GM10248 (cell line): ENCODE measurements around the gene APOC3.

Source experiments
- CTCF ChIA-PET: fragments of 300-600 bp; sonication (Branson Sonifier 250); formaldehyde crosslinking; extraction: SDS; loops from one replicate; lab custom pipeline; 2021; ENCODE audit warnings: antibody characterized with exemption; lab: Yijun Ruan, JAX
- POLR2A ChIA-PET: fragments of 350-650 bp; sonication (Branson Sonifier 250); formaldehyde crosslinking; extraction: SDS; loops from one replicate; lab custom pipeline; 2020; ENCODE audit warnings: antibody characterized with exemption; lab: Yijun Ruan, JAX
- DNase-seq: peaks from one replicate; pipeline ENCODE4 v3.0.0; 2012; ENCODE audit errors: extremely low spot score
- TF ChIP-seq, protein P1 (sequence below): IDR thresholded peaks from 2 replicates; pipeline ENCODE4 v1.5.1; 2012; ENCODE audit warnings: mild to moderate bottlenecking, low read depth; ENCODE audit errors: extremely low read depth, missing control alignments, control extremely low read depth

Gene APOC3

DNA sequence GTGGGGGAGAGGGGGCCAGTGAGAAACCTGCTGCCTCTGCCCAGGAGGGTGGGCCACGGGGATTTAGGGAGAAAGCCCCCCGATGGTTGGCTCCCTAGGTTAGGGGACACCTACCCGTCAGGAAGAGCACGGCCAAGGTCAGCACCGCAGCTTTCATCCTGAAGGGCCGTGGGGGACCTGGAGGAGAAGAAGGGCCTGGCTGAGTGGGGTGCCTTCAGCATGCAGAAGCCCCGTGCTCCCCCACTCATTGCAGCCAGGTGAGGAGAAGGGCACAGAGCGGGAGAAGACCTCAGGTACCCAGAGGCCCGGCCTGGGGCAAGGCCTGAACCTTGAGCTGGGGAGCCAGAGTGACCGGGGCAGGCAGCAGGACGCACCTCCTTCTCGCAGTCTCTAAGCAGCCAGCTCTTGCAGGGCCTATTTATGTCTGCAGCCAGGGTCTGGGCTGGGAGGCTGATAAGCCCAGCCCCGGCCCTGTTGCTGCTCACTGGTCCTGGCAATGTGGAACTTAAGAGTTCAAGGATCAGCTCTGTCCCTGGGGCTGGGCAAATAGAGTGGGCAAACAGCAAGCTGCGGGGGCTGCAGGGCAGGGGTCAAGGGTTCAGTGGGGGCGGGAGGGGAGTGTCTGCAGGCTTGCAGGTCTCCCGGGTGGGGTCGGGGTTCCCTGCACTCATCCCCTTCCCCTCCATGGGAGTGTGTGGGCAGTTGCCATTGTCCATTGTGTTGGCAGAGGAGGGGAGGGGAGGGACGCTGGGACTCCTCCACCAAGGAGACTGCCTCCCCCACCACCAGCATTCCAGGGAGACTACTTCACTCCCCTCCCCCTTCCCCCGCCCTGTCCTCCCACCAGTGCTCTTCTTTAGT, 7.8 kb downstream of the APOC3 start, which contains the start of gene APOA1:
TSS of gene APOA1 (minus strand) at position 392 of the 861 bp plus-strand sequence. CDS start at position 157, 235 bp downstream.
- no peak for DNase-seq
- CTCF ChIA-PET = interaction anchor here (1.4 to 6.3 kb wide), 7 partner anchors 8 to 102 kb away, joined by 3 to 100 read pairs (median 15); partner anchors contain the start of genes APOA4, APOA5 and ZPR1
- TF ChIP-seq, protein P1, sequence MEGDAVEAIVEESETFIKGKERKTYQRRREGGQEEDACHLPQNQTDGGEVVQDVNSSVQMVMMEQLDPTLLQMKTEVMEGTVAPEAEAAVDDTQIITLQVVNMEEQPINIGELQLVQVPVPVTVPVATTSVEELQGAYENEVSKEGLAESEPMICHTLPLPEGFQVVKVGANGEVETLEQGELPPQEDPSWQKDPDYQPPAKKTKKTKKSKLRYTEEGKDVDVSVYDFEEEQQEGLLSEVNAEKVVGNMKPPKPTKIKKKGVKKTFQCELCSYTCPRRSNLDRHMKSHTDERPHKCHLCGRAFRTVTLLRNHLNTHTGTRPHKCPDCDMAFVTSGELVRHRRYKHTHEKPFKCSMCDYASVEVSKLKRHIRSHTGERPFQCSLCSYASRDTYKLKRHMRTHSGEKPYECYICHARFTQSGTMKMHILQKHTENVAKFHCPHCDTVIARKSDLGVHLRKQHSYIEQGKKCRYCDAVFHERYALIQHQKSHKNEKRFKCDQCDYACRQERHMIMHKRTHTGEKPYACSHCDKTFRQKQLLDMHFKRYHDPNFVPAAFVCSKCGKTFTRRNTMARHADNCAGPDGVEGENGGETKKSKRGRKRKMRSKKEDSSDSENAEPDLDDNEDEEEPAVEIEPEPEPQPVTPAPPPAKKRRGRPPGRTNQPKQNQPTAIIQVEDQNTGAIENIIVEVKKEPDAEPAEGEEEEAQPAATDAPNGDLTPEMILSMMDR = no peak
- POLR2A ChIA-PET = no interaction called here

DNA sequence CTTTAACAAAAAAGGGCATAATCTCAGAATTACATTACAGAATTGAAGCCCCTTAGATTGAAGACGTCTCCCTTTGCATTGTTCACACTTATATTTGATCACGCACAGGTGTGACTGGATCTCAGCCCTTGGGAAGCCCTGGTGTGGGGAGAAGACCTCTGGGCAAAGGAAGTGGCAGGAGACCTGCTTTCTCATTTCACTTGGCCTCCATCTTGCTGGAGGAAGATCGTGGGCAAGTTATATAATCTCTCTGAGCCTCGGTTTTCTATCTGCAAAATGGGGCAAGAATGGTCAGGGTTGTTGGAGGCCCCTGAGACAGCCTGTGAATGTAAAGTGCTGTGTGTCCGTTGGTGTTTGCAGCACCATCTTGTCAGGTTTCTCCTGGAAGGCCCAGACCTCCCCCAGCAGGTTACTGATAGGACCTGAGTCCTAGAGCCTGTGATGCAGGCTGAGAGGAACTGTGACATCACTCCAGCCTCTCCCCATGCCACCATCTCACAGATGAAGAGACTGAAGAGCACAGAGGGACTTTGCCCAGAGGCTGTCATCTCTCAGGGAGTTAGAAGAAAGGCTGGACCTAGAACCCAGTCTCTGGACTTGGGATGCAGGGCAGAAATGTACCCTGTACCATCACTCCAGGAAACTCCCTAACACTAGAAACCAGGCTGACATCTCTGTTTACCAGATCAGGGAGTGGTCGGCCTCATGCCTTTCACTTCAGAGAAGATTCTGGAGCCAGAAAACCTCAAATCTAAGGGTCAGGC, 8.8 kb downstream of the APOC3 start:
- POLR2A ChIA-PET = no interaction called here
- CTCF ChIA-PET = interaction anchor here (1.4 to 6.3 kb wide), 4 partner anchors 12 to 48 kb away, joined by 3 to 100 read pairs (median 27); partner anchors contain the start of genes APOA4, APOA5 and ZPR1
- TF ChIP-seq, protein P1 = no peak
- no peak for DNase-seq

DNA sequence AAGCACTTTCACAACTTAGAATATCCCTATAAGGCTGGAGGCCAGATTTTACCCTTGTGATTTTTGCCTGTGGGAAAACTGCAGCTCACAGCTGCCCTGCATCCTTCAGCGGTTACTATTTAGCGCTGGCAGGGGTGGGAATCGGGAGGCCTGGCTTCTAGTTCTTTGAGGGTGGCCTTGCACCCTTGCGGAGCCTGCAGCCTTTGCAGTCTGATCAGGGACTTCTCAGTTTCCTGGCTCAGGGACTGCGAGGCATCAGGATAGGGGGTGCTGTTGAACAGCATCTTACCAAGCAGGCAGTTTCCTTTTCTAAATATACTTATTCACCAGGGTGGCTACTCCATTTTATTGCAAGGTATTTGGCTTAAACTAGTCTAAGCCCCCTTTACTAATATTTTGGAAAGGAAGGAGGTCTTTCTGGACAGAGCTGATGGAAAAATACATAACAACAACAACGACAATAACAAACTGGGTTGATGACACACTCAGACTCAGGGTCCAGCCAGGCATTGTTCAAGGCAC, 10.6 kb downstream of the APOC3 start:
- CTCF ChIA-PET = interaction anchor here (1.2 to 1.6 kb wide), 5 partner anchors 10 to 49 kb away, joined by 3 to 4 read pairs (median 4); partner anchors contain the start of genes APOA4 and APOA5
- TF ChIP-seq, protein P1 = peak; percentile 2

DNA sequence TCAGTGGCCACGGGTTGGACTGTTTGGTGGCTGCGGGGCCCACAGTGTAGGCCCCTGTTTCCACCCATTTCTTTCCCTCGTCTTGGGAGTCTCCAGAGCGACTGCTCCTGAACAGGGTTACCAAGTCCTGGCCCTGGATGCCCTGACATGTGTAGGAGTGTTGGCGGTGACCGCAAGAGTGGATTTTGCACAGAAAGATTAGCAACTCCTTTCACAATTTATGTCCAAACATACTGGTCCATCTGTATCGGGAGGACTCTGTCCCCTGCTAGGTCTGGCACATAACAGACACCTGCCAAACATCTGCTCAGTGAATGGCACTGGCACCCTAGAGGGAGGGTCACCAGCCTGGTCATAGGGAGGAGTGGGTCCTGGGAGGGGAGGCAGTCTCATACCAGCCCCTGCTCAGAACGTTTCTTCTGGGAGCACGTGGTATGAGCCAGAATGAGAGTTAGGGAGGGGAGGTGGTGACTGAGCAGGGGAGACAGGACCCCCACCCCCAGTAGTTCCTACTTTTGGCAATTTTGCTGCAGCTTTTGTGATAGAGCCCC, 11.1 kb downstream of the APOC3 start:
- CTCF ChIA-PET = interaction anchor here (1.3 to 1.4 kb wide), 2 partner anchors 18 to 49 kb away, joined by 3 to 4 read pairs; partner anchors contain the start of genes APOA4 and APOA5
- TF ChIP-seq, protein P1 = no peak
- POLR2A ChIA-PET = no interaction called here
- no peak for DNase-seq

More for the DNA sequence above, 10.6 kb downstream of the APOC3 start:
- no peak for DNase-seq
- POLR2A ChIA-PET = no interaction called here

DNA sequence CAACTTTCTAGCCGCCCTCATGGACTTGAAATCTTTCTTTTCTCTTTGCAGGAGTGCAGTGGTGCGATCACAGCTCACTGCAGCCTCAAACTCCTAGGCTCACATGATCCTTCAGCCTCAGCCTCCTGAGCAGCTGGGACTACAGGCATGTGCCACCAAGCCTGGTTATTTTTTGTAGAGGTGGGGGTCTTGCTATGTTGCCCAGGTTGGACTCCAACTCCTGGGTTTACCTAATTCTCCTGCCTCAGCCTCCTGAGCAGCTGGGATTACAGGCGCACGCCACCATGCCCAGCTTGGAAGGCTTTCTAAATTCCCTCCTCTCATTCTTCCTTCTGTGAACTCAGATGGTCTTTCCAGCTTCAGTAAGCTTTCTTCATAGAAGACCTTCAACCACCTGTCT, 12.4 kb downstream of the APOC3 start:
- DNase-seq = no peak
- POLR2A ChIA-PET = no interaction called here
- TF ChIP-seq, protein P1 = no peak
- CTCF ChIA-PET = interaction anchor here (1.2 kb wide), 1 partner anchor 11 kb away, joined by 3 read pairs; no protein-coding TSS in a partner anchor
